ENCODE measurements around the gene FAM170B. TPM values are rescaled to one million over a fixed set of nuclear protein-coding genes. Genes with fewer than 3 reads are reported as not detected.

Gene FAM170B
- total and polyA plus RNA-seq, 8 donors: not detected

DNA sequence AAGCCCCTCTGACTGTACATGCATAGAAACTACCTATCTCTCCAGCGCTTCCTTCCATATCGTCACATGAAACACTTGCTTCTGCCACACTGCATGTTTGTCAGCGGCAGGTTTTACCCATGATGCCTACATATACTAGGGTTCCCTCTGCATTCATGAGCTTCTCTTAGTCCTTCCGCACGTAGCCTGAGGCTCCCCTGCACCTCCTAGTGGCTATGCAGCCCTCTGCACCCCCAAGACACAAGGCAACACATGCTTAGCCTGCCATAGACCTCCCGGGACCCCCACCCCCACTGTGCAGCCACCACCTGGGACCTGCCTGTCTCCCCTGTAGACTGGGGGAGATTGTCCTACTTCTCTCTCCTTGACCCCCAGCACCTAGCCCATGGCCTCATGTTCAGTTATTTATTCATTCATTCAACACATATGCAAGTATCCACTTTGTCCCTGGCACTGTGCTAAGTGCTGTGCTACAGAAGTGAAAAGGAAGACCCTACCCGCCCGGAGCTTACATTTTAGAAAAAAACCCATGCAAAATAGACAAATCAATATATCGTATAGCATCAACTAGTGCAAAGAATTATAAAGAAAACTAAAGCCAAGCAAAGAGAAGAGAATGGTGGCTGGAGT lies 30.9 kb upstream of the FAM170B start:
- Histone ChIP-seq H3K9me3 (no peaks in the 10 kb centered on the region), H3K4me3 (no peak overlapping the region), H3K36me3 (peaks cover 0 to 14% (median 2%) of the 10 kb centered on the region in 4 donors), H3K4me1 (no peaks in the 10 kb centered on the region), H3K27me3 (peaks cover 0 to 4% (median 0%) of the 10 kb centered on the region in 3 donors), H3K27ac (no peak overlapping the region)
- TF ChIP-seq, protein P1, sequence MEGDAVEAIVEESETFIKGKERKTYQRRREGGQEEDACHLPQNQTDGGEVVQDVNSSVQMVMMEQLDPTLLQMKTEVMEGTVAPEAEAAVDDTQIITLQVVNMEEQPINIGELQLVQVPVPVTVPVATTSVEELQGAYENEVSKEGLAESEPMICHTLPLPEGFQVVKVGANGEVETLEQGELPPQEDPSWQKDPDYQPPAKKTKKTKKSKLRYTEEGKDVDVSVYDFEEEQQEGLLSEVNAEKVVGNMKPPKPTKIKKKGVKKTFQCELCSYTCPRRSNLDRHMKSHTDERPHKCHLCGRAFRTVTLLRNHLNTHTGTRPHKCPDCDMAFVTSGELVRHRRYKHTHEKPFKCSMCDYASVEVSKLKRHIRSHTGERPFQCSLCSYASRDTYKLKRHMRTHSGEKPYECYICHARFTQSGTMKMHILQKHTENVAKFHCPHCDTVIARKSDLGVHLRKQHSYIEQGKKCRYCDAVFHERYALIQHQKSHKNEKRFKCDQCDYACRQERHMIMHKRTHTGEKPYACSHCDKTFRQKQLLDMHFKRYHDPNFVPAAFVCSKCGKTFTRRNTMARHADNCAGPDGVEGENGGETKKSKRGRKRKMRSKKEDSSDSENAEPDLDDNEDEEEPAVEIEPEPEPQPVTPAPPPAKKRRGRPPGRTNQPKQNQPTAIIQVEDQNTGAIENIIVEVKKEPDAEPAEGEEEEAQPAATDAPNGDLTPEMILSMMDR (IDR thresholded peaks at IDR 0.05): peak in 5 of 7 experiments; percentile 32 to 53 (median 42)
- TF ChIP-seq POLR2AphosphoS5 (IDR thresholded peaks at IDR 0.05): no peak
- no peak for TF ChIP-seq EP300 (IDR thresholded peaks at IDR 0.05)
- peak in 1 of 2 donors; percentile 78 for DNase-seq
- 51 to 62% (median 57%) methylated on average over 9 of the region's 9 CpGs for WGBS, 5 donors
- intact Hi-C loops (cut with DNase I; ENCODE audit: low total_unique reads): loop anchor here (10.0 kb wide), 1 partner anchor 180 kb away; no protein-coding TSS in a partner anchor

DNA sequence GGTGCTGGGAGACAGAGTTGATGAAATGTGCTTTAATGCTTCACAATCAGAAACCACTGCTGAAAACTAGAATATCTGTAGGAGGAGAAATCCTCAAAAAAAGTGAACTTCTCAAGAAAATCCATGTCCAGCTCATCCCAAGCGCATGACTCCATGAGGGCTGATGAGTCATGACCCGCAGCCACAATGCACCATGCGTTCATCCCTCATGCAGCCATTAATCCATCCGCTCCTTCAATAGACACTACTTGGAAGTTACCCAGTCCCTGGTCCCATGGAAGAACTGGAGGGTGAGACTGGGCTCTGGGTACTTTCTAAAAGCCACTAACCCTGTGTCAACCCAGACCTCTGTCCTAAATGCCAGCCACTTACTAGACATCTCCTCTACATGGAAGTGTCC lies 29.9 kb upstream of the FAM170B start:
- Histone ChIP-seq H3K4me1 (no peaks in the 10 kb centered on the region), H3K9me3 (no peaks in the 10 kb centered on the region), H3K27ac (no peak overlapping the region), H3K36me3 (peaks cover 0 to 14% (median 2%) of the 10 kb centered on the region in 4 donors), H3K4me3 (no peak overlapping the region), H3K27me3 (peaks cover 0 to 4% (median 0%) of the 10 kb centered on the region in 3 donors)
- 87 to 92% (median 88%) methylated on average over 4 of the region's 4 CpGs for WGBS, 5 donors
- intact Hi-C loops (cut with DNase I; ENCODE audit: low total_unique reads): loop anchor here (10.0 kb wide), 1 partner anchor 179 kb away; no protein-coding TSS in a partner anchor
- no peak for DNase-seq
- TF ChIP-seq EP300 (IDR thresholded peaks at IDR 0.05) (no peak), POLR2A (IDR thresholded peaks at IDR 0.05) (no peak), POLR2AphosphoS5 (IDR thresholded peaks at IDR 0.05) (no peak)

DNA sequence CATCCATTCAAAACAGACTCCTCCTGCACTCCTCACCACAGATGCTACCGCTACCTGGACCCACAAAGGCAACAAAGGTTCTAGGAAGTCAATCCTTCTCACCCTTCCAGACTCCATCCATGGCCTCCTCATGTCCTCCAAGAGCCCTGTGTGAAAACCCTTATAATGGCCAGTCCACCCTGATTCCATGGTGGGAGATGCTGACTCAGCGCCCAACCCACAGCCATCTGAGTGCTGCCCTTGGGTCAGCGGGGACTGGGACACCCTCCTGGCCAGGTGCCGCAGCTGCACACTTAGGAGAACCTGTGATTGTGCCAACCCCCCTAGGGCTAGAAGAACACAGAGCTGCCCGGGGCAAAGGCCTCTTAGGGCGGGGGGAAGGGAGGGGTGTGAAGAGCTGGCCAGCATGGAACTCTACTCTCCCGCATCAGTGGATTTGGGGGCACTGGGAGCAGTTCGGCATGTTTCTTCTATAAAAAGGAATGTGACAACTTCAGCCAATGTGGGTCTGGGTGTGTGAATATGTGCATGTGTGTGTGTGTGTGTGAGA lies 29.0 kb upstream of the FAM170B start:
- intact Hi-C loops (cut with DNase I; ENCODE audit: low total_unique reads): loop anchor here (10.0 kb wide), 1 partner anchor 178 kb away; no protein-coding TSS in a partner anchor
- no peak overlapping the region for H3K27ac ChIP-seq

DNA sequence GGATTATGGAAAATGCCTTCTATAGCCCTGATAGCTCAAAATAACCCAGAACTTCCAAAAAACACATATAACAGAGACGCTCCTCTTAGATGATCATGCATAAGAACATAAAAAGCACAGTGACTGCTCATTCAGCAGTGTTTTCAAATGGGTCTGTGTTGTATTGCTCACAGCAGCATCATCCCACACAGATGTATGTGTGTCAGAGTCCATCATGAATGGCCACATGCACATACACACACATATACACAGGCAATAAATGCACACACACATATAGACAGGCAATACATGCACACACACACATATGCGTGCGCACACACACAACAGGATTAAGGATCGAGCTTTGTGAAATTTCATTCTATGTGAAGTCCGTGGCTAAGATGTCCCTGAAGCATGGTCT lies 28.2 kb upstream of the FAM170B start:
- Histone ChIP-seq H3K4me1 (no peaks in the 10 kb centered on the region), H3K9me3 (no peaks in the 10 kb centered on the region), H3K27ac (no peak overlapping the region), H3K4me3 (no peak overlapping the region), H3K27me3 (peaks cover 0 to 4% (median 0%) of the 10 kb centered on the region in 3 donors), H3K36me3 (peaks cover 0 to 7% (median 2%) of the 10 kb centered on the region in 4 donors)
- intact Hi-C loops (cut with DNase I; ENCODE audit: low total_unique reads): loop anchor here (10.0 kb wide), 1 partner anchor 177 kb away; no protein-coding TSS in a partner anchor
- no peak for DNase-seq
- 70 to 81% (median 73%) methylated on average over 5 of the region's 5 CpGs for WGBS, 5 donors
- no peak for TF ChIP-seq POLR2A (IDR thresholded peaks at IDR 0.05)
- TF ChIP-seq EP300 (IDR thresholded peaks at IDR 0.05): no peak
- no peak for TF ChIP-seq POLR2AphosphoS5 (IDR thresholded peaks at IDR 0.05)
- TF ChIP-seq, protein P1 (IDR thresholded peaks at IDR 0.05): no peak

More for the DNA sequence above, 29.0 kb upstream of the FAM170B start:
- Histone ChIP-seq H3K9me3 (no peaks in the 10 kb centered on the region), H3K36me3 (peaks cover 0 to 14% (median 2%) of the 10 kb centered on the region in 4 donors), H3K4me3 (no peak overlapping the region), H3K4me1 (no peaks in the 10 kb centered on the region), H3K27me3 (peaks cover 0 to 4% (median 0%) of the 10 kb centered on the region in 3 donors)
- TF ChIP-seq, protein P1 (IDR thresholded peaks at IDR 0.05): no peak
- TF ChIP-seq EP300 (IDR thresholded peaks at IDR 0.05) (no peak), POLR2A (IDR thresholded peaks at IDR 0.05) (no peak), POLR2AphosphoS5 (IDR thresholded peaks at IDR 0.05) (no peak)
- WGBS, 5 donors: 74 to 84% (median 80%) methylated on average over 5 to 8 of the region's 8 CpGs
- DNase-seq: no peak
